Activated T-helper 2 cell treated with anti-CD3 and anti-CD28 coated beads, Interferon-gamma antibody, Interleukin-2, Interleukin-4, amounts not matched to agents 10 μg/mL and 5 μg/mL and 100 μg/mL, durations not matched to agents 14 hours and 24 hours and 36 hours (primary cell): ENCODE data around the gene NONO. TPM values are rescaled to one million over a fixed set of nuclear protein-coding genes. Genes with fewer than 3 reads are reported as not detected.
"Not testable (repeated sequence)": the region's sequence is repeated elsewhere in the genome, so short reads cannot be mapped to it uniquely, and the experiment has no call there.

Experiments used
- DNase-seq: peaks from one replicate; pipeline ENCODE4 v3.0.0; 2021; ENCODE audit warnings: low spot score
- H3K27ac Mint-ChIP-seq: one replicate; pipeline ENCODE4 v1.8.0; 2021; ENCODE audit warnings: mixed read lengths
- H3K27me3 Mint-ChIP-seq: one replicate; pipeline ENCODE4 v1.8.0; 2021; ENCODE audit warnings: low read depth, mixed read lengths
- H3K36me3 Mint-ChIP-seq: one replicate; pipeline ENCODE4 v1.8.0; 2021; ENCODE audit warnings: low read depth, mixed read lengths
- H3K4me1 Mint-ChIP-seq: one replicate; pipeline ENCODE4 v1.8.0; 2021; ENCODE audit warnings: low read depth, mixed read lengths
- H3K4me3 Mint-ChIP-seq: one replicate; pipeline ENCODE4 v1.8.0; 2021; ENCODE audit warnings: low read depth, mild to moderate bottlenecking, moderate library complexity, mixed read lengths
- H3K9me3 Mint-ChIP-seq: one replicate; pipeline ENCODE4 v1.8.0; 2021; ENCODE audit warnings: mixed read lengths
- intact Hi-C: fragments of 100-400 bp; cut with micrococcal nuclease; formaldehyde crosslinking; loops from one replicate; pipeline ENCODE4 v1.15.1; 2023
- total RNA-seq: library from RNA; stranded (reverse); gene quantifications from 2 replicates; pipeline ENCODE4 v1.2.3, GENCODE V29; 2022

NONO gene
- total RNA-seq, 1 donor from 2014 or later, result 612 TPM

GRCh38 chrX:71298119-71298518 lies 14.7 kb downstream of the NONO start:
- Mint-ChIP-seq H3K27me3 (no peaks in the 10 kb centered on the region), H3K36me3 (peaks cover 72% of the 10 kb centered on the region), H3K9me3 (no peaks in the 10 kb centered on the region), H3K27ac (no peak overlapping the region), H3K4me1 (peaks cover 17% of the 10 kb centered on the region), H3K4me3 (no peak overlapping the region)
- intact Hi-C loops, result no loop called here
- no peak for DNase-seq

- H3K4me3 Mint-ChIP-seq, DNase-seq, H3K27ac Mint-ChIP-seq, H3K9me3 Mint-ChIP-seq, H3K27me3 Mint-ChIP-seq: not testable (repeated sequence)
- intact Hi-C loops, result loop anchor here (5.0 kb wide), 1 partner anchor 67 kb away; the partner anchor contains the start of gene TAF1
- peaks cover 21% of the 10 kb centered on the region for H3K4me1 Mint-ChIP-seq
- H3K36me3 Mint-ChIP-seq, result peaks cover 78% of the 10 kb centered on the region
These were observed 16.6 kb downstream of the NONO start for GRCh38 chrX:71300064-71300463.

DNA sequence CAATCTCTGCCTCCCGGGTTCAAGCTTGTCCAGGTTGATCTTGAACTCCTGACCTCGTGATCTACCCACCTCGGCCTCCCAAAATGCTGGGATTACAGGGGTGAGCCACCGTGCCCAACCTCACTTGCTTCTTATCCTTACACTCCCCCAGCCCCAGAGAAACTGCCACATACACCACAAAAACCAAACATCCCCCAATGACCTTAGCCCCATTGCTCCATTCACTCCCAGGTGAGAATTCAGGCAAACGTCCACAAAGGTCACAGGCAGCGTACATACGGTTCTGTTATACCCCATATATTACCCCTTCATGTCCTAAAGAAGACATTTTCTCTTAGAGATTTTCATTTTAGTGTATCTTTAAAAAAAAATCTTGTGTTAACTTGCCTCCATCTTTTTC lies 17.1 kb downstream of the NONO start:
- DNase-seq, H3K4me3 Mint-ChIP-seq, H3K9me3 Mint-ChIP-seq, H3K27ac Mint-ChIP-seq, H3K27me3 Mint-ChIP-seq: not testable (repeated sequence)
- Mint-ChIP-seq H3K4me1 (peaks cover 21% of the 10 kb centered on the region), H3K36me3 (peaks cover 79% of the 10 kb centered on the region)
- intact Hi-C loops, result loop anchor here (5.0 kb wide), 1 partner anchor 67 kb away; the partner anchor contains the start of gene TAF1

DNA sequence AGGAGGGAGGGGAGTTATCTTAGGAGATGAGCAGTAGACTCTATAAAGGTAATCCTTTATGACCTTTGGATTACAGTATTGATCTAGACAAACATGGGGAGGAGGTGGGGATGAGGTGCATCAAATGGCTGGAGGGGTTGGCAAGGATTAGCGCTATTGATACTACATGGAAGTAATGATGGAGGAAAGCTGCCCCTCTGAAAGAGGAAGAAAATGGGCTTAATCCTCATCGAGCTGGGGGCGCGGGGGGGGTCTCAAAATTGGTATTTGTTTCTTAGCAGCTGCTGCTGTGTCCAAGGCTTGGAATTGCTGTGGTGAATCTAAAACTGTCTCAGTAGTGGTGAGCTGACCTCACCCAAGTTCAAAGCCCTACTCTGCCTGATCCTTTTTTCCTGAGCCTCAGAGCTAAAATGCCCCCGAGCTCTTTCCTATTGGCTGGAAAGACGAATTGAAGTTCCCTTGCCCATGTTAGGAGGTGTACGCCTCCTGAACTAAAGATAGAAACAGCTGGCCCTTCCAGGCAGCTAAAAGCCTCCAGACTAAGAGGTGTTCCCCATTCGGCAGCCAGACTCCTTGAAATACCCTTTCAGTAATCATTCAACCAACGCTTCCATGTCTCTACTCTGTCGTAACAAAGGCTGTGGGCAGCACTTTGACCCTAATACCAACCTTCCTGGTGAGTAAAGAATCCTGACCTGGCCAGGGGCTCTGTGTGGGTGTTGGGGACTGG lies 17.9 kb downstream of the NONO start, which contains the start of gene ITGB1BP2:
Gene ITGB1BP2 (plus strand): TSS at position 556 of the 730 bp plus-strand sequence. CDS start 57 bp downstream, at position 613.
- no peaks in the 10 kb centered on the region for H3K27me3 Mint-ChIP-seq
- intact Hi-C loops, result loop anchor here (5.0 kb wide), 1 partner anchor 66 kb away; the partner anchor contains the start of gene TAF1
- no peak within 1 kb of the TSS for H3K4me3 Mint-ChIP-seq
- peaks cover 21% of the 10 kb centered on the region for H3K4me1 Mint-ChIP-seq
- H3K9me3 Mint-ChIP-seq, result no peaks in the 10 kb centered on the region
- no peak for DNase-seq
- peaks cover 74% of the 10 kb centered on the region for H3K36me3 Mint-ChIP-seq
- peak within 1 kb of the TSS; percentile 46 for H3K27ac Mint-ChIP-seq

GRCh38 chrX:71302461-71303213 lies 19.2 kb downstream of the NONO start:
- Mint-ChIP-seq H3K36me3 (peaks cover 61% of the 10 kb centered on the region), H3K4me1 (peaks cover 21% of the 10 kb centered on the region), H3K4me3 (no peak overlapping the region), H3K27me3 (no peaks in the 10 kb centered on the region), H3K27ac (peak overlapping the region; percentile 34), H3K9me3 (no peaks in the 10 kb centered on the region)
- no peak for DNase-seq
- intact Hi-C loops, result loop anchor here (5.0 kb wide), 1 partner anchor 65 kb away; the partner anchor contains the start of gene TAF1

- peak overlapping the region; percentile 48 for H3K27ac Mint-ChIP-seq
- H3K4me3 Mint-ChIP-seq, result no peak overlapping the region
- intact Hi-C loops, result loop anchor here (5.0 kb wide), 1 partner anchor 63 kb away; the partner anchor contains the start of gene TAF1
- peaks cover 53% of the 10 kb centered on the region for H3K36me3 Mint-ChIP-seq
- no peaks in the 10 kb centered on the region for H3K9me3 Mint-ChIP-seq
- no peaks in the 10 kb centered on the region for H3K27me3 Mint-ChIP-seq
- DNase-seq, result no peak
- H3K4me1 Mint-ChIP-seq, result peaks cover 21% of the 10 kb centered on the region
These were observed 21.1 kb downstream of the NONO start for GRCh38 chrX:71304561-71304960.

DNA sequence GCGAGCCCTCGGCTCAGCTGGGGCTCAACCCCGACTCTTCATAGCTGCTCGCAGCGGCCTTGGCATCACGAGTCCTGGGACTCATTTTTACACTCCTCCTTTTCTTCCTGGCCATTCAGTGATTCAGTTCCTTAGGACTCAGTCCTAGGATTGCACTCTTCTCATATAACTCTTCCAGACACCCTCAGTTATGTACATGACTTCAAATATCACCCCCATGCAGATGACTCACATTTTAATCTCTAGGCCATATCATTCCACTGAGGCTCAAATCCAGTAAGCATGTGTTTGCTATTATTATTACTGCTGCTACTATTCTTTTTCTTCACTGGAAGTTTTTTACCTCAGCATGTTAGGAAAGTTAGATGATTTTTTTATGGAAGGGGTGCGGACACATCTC lies 32.5 kb downstream of the NONO start:
- intact Hi-C loops, result no loop called here
- Mint-ChIP-seq H3K27me3 (no peaks in the 10 kb centered on the region), H3K27ac (peak overlapping the region; percentile 40), H3K36me3 (peaks cover 17% of the 10 kb centered on the region), H3K9me3 (no peaks in the 10 kb centered on the region), H3K4me3 (no peak overlapping the region), H3K4me1 (peaks cover 3% of the 10 kb centered on the region)
- DNase-seq, result no peak

DNA sequence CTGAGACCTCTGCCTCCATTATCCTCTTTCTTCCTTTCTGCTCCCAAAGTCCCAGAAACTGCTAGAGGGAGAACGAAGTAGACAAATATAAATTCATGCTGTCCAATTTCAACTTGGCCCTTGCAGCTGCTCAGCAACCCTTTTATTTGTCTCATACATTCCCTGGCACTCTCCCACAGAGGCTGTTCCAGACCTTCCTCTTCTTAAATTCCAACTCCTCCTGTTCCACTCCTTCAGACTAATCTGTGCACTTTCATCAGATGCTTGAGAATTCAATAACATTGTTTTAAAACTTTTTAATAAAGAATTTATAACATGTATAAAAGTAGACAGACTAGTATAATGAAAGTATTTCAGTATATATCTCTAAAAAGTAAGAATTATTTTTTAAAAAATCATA lies 33.5 kb downstream of the NONO start:
- DNase-seq, H3K27me3 Mint-ChIP-seq, intact Hi-C loops, H3K4me3 Mint-ChIP-seq, H3K27ac Mint-ChIP-seq, H3K9me3 Mint-ChIP-seq, H3K4me1 Mint-ChIP-seq: not testable (repeated sequence)
- H3K36me3 Mint-ChIP-seq, result peaks cover 14% of the 10 kb centered on the region

DNA sequence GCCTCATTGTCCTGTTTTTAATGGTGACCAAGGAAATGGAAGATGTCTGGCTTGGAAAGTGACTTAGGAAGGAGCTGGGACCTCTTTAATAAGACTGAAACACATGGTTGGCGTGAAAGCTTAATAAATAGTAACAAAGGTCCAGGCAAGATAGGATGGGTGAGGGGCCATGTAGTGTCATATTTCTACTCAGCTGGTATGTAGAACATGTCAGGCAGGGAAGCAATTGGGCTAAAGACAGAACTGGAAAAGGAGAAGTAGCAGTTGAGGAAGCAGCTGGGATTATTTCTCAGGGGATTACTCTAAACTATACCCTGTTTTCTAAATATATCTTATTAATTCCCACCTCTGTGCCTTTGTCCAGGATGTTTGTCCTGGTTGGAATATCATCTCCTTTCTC lies 36.7 kb downstream of the NONO start:
- Mint-ChIP-seq H3K27me3 (no peaks in the 10 kb centered on the region), H3K36me3 (peaks cover 26% of the 10 kb centered on the region), H3K27ac (no peak overlapping the region), H3K4me1 (peaks cover 3% of the 10 kb centered on the region), H3K4me3 (no peak overlapping the region), H3K9me3 (no peaks in the 10 kb centered on the region)
- DNase-seq, result no peak
- intact Hi-C loops, result no loop called here

- Mint-ChIP-seq H3K4me1 (no peaks in the 10 kb centered on the region), H3K27me3 (no peaks in the 10 kb centered on the region), H3K9me3 (peaks cover 2% of the 10 kb centered on the region), H3K27ac (no peak overlapping the region), H3K4me3 (no peak overlapping the region), H3K36me3 (peaks cover 22% of the 10 kb centered on the region)
- DNase-seq, result no peak
- intact Hi-C loops, result no loop called here
These were observed 38.3 kb downstream of the NONO start for GRCh38 chrX:71321731-71322130.

DNA sequence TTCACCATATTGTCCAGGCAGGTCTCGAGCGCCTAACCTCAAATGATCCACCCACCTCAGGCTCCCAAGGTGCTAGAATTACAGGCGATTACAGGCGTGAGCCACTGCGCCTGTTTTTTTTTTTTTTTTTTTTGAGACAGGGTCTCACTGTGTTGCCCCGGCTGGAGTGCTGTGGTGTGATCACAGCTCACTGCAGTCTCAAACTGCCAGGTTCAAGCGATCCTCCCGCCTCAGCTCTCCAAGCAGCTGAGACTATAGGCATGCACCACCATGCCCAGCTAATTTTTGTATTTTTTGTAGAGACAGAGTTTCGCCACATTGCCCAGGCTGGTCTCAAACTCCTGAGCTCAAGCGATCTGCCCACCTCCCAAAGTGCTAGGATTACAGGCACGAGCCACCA lies 41.0 kb downstream of the NONO start:
- DNase-seq, H3K4me1 Mint-ChIP-seq, H3K27me3 Mint-ChIP-seq, H3K27ac Mint-ChIP-seq, H3K4me3 Mint-ChIP-seq, H3K9me3 Mint-ChIP-seq, intact Hi-C loops: not testable (repeated sequence)
- peaks cover 29% of the 10 kb centered on the region for H3K36me3 Mint-ChIP-seq

- Mint-ChIP-seq H3K4me1 (no peaks in the 10 kb centered on the region), H3K9me3 (peaks cover 5% of the 10 kb centered on the region), H3K27ac (no peak overlapping the region), H3K4me3 (no peak overlapping the region), H3K36me3 (peaks cover 26% of the 10 kb centered on the region), H3K27me3 (no peaks in the 10 kb centered on the region)
- intact Hi-C loops, result no loop called here
- no peak for DNase-seq
These were observed 43.0 kb downstream of the NONO start for GRCh38 chrX:71326394-71326793.

- H3K9me3 Mint-ChIP-seq, H3K27ac Mint-ChIP-seq, H3K27me3 Mint-ChIP-seq, DNase-seq, H3K4me3 Mint-ChIP-seq, H3K4me1 Mint-ChIP-seq, intact Hi-C loops, H3K36me3 Mint-ChIP-seq: not testable (repeated sequence)
These were observed 65.8 kb downstream of the NONO start for GRCh38 chrX:71349151-71349665.
